Measurements from ENCODE around the gene DGCR8. TPM values are rescaled to one million over a fixed set of nuclear protein-coding genes. Genes with fewer than 3 reads are reported as not detected.
"Not testable (repeated sequence)": the region's sequence is repeated elsewhere in the genome, so short reads cannot be mapped to it uniquely, and the experiment has no call there.

Gene DGCR8
- polyA plus RNA-seq, 1 donor = 45.3 TPM

- no peak for DNase-seq
Measured at GRCh38 chr22:20066617-20067383, 13.2 kb upstream of the DGCR8 start.

- not testable (repeated sequence) for DNase-seq
Measured at GRCh38 chr22:20067384-20067682, 12.7 kb upstream of the DGCR8 start.

GRCh38 chr22:20068640-20069039 is 11.4 kb upstream of the DGCR8 start:
- DNase-seq = no peak

- DNase-seq = no peak
Measured at GRCh38 chr22:20069331-20070042, 10.6 kb upstream of the DGCR8 start.

- DNase-seq = no peak
Measured at GRCh38 chr22:20071524-20071972, 8.5 kb upstream of the DGCR8 start.

- no peak for DNase-seq
Measured at GRCh38 chr22:20076627-20077172, 3.3 kb upstream of the DGCR8 start.

GRCh38 chr22:20080445-20080775 is 369 bp downstream of the DGCR8 start:
- DNase-seq = peak; percentile 62

- DNase-seq = peak; percentile 54
Measured at GRCh38 chr22:20080776-20081654, 974 bp downstream of the DGCR8 start.

GRCh38 chr22:20083157-20083890 is 3.3 kb downstream of the DGCR8 start:
- no peak for DNase-seq

GRCh38 chr22:20083891-20084546 is 4.0 kb downstream of the DGCR8 start:
- no peak for DNase-seq

GRCh38 chr22:20084547-20085413 is 4.7 kb downstream of the DGCR8 start:
- no peak for DNase-seq

- no peak for DNase-seq
Measured at GRCh38 chr22:20085651-20086050, 5.6 kb downstream of the DGCR8 start.

- no peak for DNase-seq
Measured at GRCh38 chr22:20086101-20086599, 6.1 kb downstream of the DGCR8 start.

GRCh38 chr22:20086763-20087162 is 6.7 kb downstream of the DGCR8 start:
- no peak for DNase-seq

- no peak for DNase-seq
Measured at GRCh38 chr22:20087319-20088262, 7.5 kb downstream of the DGCR8 start.

- no peak for DNase-seq
Measured at GRCh38 chr22:20088263-20088648, 8.2 kb downstream of the DGCR8 start.

GRCh38 chr22:20089226-20089976 is 9.4 kb downstream of the DGCR8 start:
- no peak for DNase-seq

GRCh38 chr22:20089977-20090729 is 10.1 kb downstream of the DGCR8 start:
- DNase-seq = no peak

All from hindlimb muscle (tissue), 1 donor.